OCI-LY3 (cell line): ENCODE data around the gene GIT1.
A peak's percentile ranks its signal among the peaks of the same experiment; 100 is the strongest.
"Not testable (repeated sequence)": the region's sequence is repeated elsewhere in the genome, so short reads cannot be mapped to it uniquely, and the experiment has no call there.

Experiments
- H2AFZ ChIP-seq: fragments of 200-600, 300-600 bp; shearing (Covaris generic); 2 replicates; pipeline ENCODE4 v1.6.0; 2014; ENCODE audit warnings: antibody characterized with exemption, low read depth, low read length
- H3K27ac ChIP-seq: fragments of 200-600, 300-600 bp; sonication (generic); 2 replicates; pipeline ENCODE4 v1.5.1; 2014; ENCODE audit warnings: mild to moderate bottlenecking, low read length, moderate library complexity, mixed read lengths
- H3K27me3 ChIP-seq: fragments of 200-600, 300-600 bp; sonication (generic); 2 replicates; pipeline ENCODE4 v1.6.1; 2014; ENCODE audit warnings: low read depth, low read length, mixed read lengths
- H3K36me3 ChIP-seq: fragments of 200-600, 300-600 bp; sonication (generic); replicated peaks from 2 replicates; pipeline ENCODE3; 2014; ENCODE audit warnings: low read depth, low read length, mixed read lengths
- H3K4me1 ChIP-seq: fragments of 300-600, 200-600 bp; sonication (generic); 2 replicates; pipeline ENCODE4 v1.6.1; 2014; ENCODE audit warnings: low read length, mixed read lengths
- H3K4me2 ChIP-seq: fragments of 200-600, 300-600 bp; sonication (generic); 2 replicates; pipeline ENCODE4 v1.6.1; 2014; ENCODE audit warnings: low read length, mixed read lengths
- H3K4me3 ChIP-seq: fragments of 300-600, 200-600 bp; sonication (generic); 2 replicates; pipeline ENCODE4 v1.5.1; 2014; ENCODE audit warnings: antibody characterized with exemption, mild to moderate bottlenecking, low read length, moderate library complexity
- H3K79me2 ChIP-seq: fragments of 300-600, 200-600 bp; shearing (Covaris generic); 2 replicates; pipeline ENCODE4 v1.6.1; 2014; ENCODE audit warnings: mild to moderate bottlenecking, low read length, mixed read lengths
- H3K9ac ChIP-seq: fragments of 300-600, 200-600 bp; shearing (Covaris generic); 2 replicates; pipeline ENCODE4 v1.6.0; 2014; ENCODE audit warnings: mild to moderate bottlenecking, low read length, moderate library complexity
- H3K9me3 ChIP-seq: fragments of 200-600, 300-600 bp; shearing (Covaris generic); 2 replicates; pipeline ENCODE4 v1.6.1; 2014; ENCODE audit warnings: low read length, mixed read lengths; ENCODE audit not compliant: insufficient read depth
- H4K20me1 ChIP-seq: fragments of 200-600, 300-600 bp; sonication (generic); 2 replicates; pipeline ENCODE4 v1.6.1; 2016; ENCODE audit warnings: low read length, mixed read lengths; ENCODE audit not compliant: insufficient read depth
- EZH2phosphoT487 ChIP-seq: fragments of 200-600 bp; shearing (Covaris generic); IDR thresholded peaks from 2 replicates; pipeline ENCODE4 v1.6.1; 2018; ENCODE audit warnings: antibody characterized with exemption, mixed run types, low read depth
- TF ChIP-seq, protein P1 (sequence below): fragments of 200-600, 300-600 bp; sonication (generic); IDR thresholded peaks from 2 replicates; pipeline ENCODE4 v1.5.1; 2014; ENCODE audit warnings: antibody characterized with exemption, low read length, low read depth

GIT1 gene

GRCh38 chr17:29561554-29562517 lies 27.6 kb downstream of the GIT1 start:
- peaks cover 26% of the 10 kb centered on the region for H3K79me2 ChIP-seq
- TF ChIP-seq EZH2phosphoT487 = no peak
- TF ChIP-seq, protein P1, sequence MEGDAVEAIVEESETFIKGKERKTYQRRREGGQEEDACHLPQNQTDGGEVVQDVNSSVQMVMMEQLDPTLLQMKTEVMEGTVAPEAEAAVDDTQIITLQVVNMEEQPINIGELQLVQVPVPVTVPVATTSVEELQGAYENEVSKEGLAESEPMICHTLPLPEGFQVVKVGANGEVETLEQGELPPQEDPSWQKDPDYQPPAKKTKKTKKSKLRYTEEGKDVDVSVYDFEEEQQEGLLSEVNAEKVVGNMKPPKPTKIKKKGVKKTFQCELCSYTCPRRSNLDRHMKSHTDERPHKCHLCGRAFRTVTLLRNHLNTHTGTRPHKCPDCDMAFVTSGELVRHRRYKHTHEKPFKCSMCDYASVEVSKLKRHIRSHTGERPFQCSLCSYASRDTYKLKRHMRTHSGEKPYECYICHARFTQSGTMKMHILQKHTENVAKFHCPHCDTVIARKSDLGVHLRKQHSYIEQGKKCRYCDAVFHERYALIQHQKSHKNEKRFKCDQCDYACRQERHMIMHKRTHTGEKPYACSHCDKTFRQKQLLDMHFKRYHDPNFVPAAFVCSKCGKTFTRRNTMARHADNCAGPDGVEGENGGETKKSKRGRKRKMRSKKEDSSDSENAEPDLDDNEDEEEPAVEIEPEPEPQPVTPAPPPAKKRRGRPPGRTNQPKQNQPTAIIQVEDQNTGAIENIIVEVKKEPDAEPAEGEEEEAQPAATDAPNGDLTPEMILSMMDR = no peak
- no peak overlapping the region for H3K9ac ChIP-seq

GRCh38 chr17:29560316-29560715 lies 29.1 kb downstream of the GIT1 start:
- H3K4me3 ChIP-seq = peak overlapping the region; percentile 50
- H3K36me3 ChIP-seq = peaks cover 18% of the 10 kb centered on the region
- no peaks in the 10 kb centered on the region for H3K9me3 ChIP-seq
- H4K20me1 ChIP-seq = peaks cover 4% of the 10 kb centered on the region; the same call in 1 of the 2 replicates
- H3K4me1 ChIP-seq = peaks cover 37% of the 10 kb centered on the region
- no peaks in the 10 kb centered on the region for H3K27me3 ChIP-seq
- H3K9ac ChIP-seq = no peak overlapping the region
- no peak overlapping the region for H2AFZ ChIP-seq
- H3K4me2 ChIP-seq = peak overlapping the region; percentile 61
- peak overlapping the region; percentile 29 for H3K27ac ChIP-seq
- TF ChIP-seq EZH2phosphoT487 = no peak
- TF ChIP-seq, protein P1 = no peak
- H3K79me2 ChIP-seq = peaks cover 13% of the 10 kb centered on the region

More at GRCh38 chr17:29561554-29562517, 27.6 kb downstream of the GIT1 start:
- H3K36me3 ChIP-seq = peaks cover 18% of the 10 kb centered on the region
- no peaks in the 10 kb centered on the region for H3K9me3 ChIP-seq
- no peak overlapping the region for H3K4me3 ChIP-seq
- no peak overlapping the region for H3K27ac ChIP-seq
- H2AFZ ChIP-seq = no peak overlapping the region
- peaks cover 4% of the 10 kb centered on the region; the same call in 1 of the 2 replicates for H4K20me1 ChIP-seq
- H3K27me3 ChIP-seq = no peaks in the 10 kb centered on the region
- peaks cover 31% of the 10 kb centered on the region for H3K4me1 ChIP-seq
- H3K4me2 ChIP-seq = no peak overlapping the region

- peaks cover 18% of the 10 kb centered on the region for H3K36me3 ChIP-seq
Observed at GRCh38 chr17:29559640-29560039, 29.8 kb downstream of the GIT1 start.

DNA sequence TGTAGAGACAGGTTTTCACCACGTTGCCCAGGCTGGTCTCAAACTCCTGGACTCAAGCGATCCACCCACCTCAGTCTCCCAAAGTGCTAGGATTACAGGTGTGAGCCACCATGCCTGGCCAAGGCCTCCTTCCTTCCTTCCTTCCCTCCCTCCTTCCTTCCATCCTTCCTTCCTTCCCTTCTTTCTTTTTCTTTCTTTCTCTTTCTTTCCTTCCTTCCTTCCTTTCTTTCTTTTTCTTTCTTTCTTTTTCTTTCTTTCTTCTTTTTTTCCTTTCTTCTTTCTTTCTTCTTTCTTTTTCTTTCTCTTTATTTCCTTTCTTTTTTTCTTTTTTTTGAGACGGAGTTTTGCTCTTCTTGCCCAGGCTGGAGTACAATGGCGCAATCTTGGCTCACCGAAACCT lies 31.3 kb downstream of the GIT1 start:
- H3K4me3 ChIP-seq, H3K79me2 ChIP-seq, H3K9ac ChIP-seq, H3K4me2 ChIP-seq, H3K27me3 ChIP-seq, H3K27ac ChIP-seq, H3K9me3 ChIP-seq, H2AFZ ChIP-seq, H4K20me1 ChIP-seq: not testable (repeated sequence)
- Histone ChIP-seq H3K4me1 (peaks cover 42% of the 10 kb centered on the region), H3K36me3 (peaks cover 18% of the 10 kb centered on the region)

More at GRCh38 chr17:29559640-29560039, 29.8 kb downstream of the GIT1 start:
- H3K4me1 ChIP-seq = peaks cover 42% of the 10 kb centered on the region
- no peak overlapping the region for H3K4me3 ChIP-seq
- H4K20me1 ChIP-seq = peaks cover 4% of the 10 kb centered on the region; the same call in 1 of the 2 replicates
- H3K9me3 ChIP-seq = no peaks in the 10 kb centered on the region
- no peak overlapping the region for H3K9ac ChIP-seq
- 0 out of 2 replicates have a peak overlapping the region, but pooled peaks have one; percentile 29 for H3K27ac ChIP-seq
- H3K4me2 ChIP-seq = peak overlapping the region; percentile 61; the same call in 1 of the 2 replicates
- H3K79me2 ChIP-seq = peaks cover 8% of the 10 kb centered on the region
- H2AFZ ChIP-seq = no peak overlapping the region
- TF ChIP-seq, protein P1 = no peak
- TF ChIP-seq EZH2phosphoT487 = no peak
- no peaks in the 10 kb centered on the region for H3K27me3 ChIP-seq
